Skin epidermis (tissue), 12 donors: ENCODE measurements around the gene SDF2L1.

Experiments used
- H3K27ac ChIP-seq, 21 experiments: fragments of 200-600 bp; sonication (generic) in 11 of 21; one replicate each; pipeline ENCODE4 v1.5.0; 2020; ENCODE audit warnings: mild to moderate bottlenecking in 3 of 21, inconsistent platforms in 2 of 21, moderate library complexity in 2 of 21
- H3K4me3 ChIP-seq, 7 experiments: fragments of 200-600 bp; sonication (generic) in 2 of 7; one replicate each; pipeline ENCODE4 v1.5.0; 2020; ENCODE audit warnings: inconsistent platforms in 2 of 7, mild to moderate bottlenecking in 2 of 7, moderate library complexity in 1 of 7

Gene SDF2L1

DNA sequence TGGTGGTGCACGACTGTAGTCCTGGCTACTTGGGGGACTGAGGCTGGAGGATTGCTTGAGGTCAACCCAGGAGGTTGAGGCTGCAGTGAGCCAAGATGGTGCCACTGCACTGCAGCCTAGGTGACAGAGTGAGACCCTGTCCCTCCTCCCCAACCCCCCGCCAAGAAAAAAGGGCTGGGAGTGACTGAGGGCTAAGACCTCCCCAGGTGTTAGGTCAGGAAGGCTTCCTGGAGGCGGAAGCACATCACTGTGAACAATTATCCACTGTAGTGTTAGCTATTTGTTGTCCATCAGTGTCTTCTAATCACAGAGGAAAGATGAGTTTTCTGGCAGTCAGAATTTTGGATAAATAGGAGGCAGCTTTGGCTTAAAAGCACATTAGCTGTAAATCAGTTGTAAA is 21.1 kb upstream of the SDF2L1 start:
- no peak overlapping the region for H3K27ac ChIP-seq

DNA sequence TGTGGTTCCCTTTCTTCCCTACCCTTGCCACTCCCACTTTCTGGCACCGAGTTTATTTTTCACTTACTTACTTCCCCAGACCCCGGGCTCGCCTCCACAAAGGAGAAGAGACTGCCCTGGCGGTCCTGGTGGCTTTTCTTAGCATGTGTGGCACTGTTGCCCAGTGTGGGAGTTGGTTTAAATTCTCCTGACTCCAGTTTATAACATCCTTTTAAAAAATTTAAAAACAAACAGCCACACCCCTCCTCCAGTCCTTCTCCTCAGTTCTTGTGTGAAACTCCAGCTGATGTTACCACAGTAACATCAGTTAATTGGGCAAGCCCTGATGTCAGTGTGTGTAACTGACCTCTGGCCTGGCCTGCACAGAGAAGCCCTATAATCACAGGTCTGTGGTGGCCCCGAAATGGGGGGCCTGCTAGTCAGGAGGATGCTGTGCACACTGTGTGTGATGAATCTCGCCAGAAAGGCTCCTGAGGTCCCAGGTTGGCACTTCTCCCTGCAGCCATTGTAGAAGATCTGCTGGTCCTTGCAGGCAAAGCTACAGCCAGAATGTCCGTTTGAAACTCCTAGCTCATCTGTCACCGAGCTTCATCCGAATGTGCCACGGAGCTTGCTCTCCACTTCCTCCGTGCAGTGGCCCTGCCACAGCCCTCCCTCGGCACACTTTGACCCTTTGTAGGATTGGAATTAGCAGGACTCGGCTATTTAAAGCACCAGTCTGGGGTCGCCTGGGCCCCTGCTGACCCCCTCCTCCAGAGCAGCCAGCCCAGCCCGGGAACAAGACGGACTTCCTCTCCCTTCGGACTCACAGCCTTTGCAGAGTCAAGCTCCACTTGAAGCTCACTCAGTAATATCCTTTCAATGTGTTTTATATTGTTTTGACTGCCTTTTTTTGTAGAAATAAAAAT is 19.8 kb upstream of the SDF2L1 start:
- Histone ChIP-seq H3K27ac (peak overlapping the region in 1 of 21 experiments; percentile 11), H3K4me3 (no peak overlapping the region)

More for the DNA sequence above, 21.1 kb upstream of the SDF2L1 start:
- no peak overlapping the region for H3K4me3 ChIP-seq

DNA sequence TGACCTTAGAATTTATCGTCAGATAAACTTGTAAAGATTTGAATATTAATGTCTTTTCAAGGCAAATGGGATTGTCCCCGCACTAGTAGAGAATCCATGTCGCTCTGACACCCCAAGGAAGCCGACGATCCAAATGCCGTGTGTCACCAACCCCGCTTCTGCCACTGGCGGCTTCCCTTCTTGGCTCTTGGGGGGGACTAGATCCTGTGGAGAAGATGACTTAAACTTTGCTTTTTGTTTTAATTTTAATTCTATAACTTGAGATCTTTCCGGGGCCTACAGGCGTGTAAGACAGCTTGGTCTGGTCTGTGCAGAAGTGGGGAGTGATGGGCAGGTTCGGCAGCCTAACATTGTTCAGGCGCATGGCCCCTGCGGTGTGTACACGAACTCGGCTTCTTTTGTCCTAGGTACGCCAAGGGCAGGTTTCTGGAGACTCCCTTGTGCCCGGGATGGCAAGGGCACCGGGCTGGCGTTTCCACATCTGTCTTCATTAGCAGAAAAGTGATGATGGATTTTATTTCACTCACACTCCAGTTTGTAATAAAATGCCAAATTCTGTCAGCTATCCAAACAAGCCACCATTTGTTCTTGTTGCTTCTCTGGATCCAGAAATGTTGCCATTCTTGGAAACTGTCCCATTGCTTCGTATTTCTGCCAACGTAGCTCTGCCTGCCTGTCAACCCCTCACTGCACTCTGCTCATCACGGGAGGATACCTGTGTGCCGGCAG is 19.0 kb upstream of the SDF2L1 start:
- peak overlapping the region in 1 of 21 experiments; percentile 58 for H3K27ac ChIP-seq
- no peak overlapping the region for H3K4me3 ChIP-seq

DNA sequence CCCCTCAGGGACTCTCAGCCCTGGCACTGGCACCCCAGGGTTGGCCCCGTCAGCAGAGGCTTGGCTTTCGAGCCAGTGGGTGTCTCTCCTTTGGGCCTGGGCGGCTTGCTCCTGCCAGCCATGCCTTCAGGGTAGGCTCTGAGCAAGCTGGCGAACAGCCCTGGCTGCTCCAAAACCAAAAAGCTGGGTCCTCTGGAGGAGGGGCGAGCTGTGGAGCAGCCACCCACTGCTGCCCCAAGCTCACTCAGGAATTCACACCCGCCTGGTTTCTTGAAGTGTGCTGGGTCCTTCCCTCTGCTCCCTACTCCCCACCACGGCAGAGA is 18.5 kb upstream of the SDF2L1 start:
- H3K27ac ChIP-seq, result peak overlapping the region in 1 of 21 experiments; percentile 58
- no peak overlapping the region for H3K4me3 ChIP-seq

DNA sequence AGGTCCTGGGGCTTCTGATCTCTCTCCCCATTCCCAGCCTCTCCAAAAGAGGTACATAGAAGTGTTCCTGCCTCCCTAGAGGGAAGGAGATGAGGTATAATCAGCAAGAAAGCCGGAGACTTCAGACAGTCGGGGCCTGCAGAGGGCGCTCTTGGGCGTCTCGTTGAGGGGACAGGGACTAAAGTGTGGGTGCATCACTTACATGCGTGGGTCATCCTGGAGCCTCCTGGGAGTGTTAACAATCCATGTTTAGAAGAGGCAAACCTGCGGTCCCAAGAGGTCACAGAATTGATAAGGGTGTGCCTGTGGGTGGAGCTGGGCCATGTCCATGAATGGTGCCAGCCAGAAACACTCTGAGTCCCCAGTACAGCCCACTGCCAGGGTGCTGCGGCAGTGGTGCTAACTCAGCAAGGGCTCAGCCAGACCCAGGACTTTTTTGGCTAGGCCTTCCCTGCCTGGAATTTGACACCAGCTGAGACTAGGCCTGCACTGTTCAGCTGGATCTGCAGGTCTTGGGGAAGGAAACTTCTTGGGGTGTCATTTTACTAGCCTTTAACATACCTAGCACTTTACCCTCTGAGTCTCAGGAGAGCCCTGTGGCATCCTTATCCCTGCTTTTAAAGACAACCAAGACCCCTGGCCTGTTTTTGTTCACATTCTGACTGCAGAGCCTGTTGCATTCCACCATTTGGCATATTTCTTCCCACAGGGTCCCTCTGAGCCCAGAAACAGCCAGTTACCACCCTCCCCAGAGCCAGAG is 17.8 kb upstream of the SDF2L1 start:
- peak overlapping the region in 2 of 21 experiments; percentile 23 to 58 for H3K27ac ChIP-seq
- no peak overlapping the region for H3K4me3 ChIP-seq

DNA sequence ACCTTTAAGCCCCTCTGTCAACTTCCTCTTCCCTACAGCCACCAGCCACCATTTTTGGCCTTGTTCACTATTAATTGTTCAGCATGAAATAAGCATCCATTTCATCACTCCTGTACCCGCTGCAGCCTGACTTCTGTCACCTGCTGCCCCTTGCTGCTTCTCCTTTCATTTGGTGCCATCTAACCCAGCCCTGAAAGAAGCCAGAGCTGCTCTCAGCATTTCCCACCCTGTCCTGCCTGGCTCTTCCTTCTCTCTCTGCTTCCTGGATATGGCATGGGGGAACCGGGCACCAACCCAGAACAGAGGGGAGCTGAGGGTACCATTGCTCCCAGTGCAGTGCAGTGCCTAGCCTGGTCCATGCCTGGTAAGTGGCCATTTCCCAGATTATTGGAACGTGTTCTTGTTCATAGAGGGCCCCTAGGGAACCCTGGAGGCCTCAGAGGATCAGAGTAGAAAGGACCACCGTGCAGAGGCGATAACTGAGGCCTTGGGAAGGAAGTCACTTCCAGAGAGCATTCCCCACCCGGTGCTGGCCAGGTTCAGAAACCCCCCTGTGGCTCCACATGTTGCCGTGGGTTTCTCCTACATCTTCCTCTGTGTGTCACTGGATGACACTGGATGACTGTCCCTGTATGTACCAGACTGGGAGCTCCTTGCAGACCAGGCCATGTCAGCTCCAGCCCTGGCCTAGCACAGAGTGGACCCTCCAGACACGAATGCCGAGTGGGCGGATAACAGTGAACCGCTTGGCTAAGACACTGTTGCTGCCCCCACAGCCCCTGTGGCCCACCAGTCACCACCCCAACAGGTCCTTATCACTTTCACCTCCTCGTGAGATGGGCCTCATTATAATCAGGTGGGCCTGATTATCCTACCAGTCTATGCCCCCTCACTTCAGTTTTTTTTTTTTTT is 17.0 kb upstream of the SDF2L1 start:
- no peak overlapping the region for H3K4me3 ChIP-seq
- H3K27ac ChIP-seq, result peak overlapping the region in 1 of 21 experiments; percentile 58

DNA sequence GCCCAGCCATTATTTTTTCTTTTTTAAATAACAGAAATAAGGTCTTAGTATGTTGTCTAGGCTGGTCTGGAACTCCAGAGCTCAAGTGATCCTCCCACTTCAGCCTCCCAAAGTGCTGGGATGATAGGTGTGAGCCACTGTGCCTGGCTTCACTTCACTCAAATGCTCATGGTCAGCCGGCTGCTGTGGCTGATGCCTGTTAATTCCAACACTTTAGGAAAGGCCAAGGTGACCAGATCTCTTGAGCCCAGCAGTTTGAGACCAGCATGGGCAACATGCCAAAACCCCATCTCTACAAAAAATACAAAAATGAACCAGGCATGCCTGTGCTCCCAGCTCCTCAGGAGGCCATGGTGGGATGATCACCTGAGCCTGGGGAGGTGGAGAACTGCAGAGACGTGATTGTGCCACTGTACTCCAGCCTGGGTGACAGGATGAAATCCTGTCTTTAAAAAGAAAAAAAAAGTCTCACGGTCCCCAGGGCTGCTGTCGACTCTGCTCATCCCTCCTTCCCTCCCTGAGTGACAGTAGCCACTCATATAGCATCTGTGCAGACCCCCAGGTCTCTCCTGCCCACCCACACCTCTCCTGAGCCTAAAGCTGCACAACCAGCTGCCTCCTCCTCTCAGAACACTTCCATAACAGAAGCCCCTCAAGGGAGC is 15.9 kb upstream of the SDF2L1 start:
- Histone ChIP-seq H3K27ac (no peak overlapping the region), H3K4me3 (no peak overlapping the region)

DNA sequence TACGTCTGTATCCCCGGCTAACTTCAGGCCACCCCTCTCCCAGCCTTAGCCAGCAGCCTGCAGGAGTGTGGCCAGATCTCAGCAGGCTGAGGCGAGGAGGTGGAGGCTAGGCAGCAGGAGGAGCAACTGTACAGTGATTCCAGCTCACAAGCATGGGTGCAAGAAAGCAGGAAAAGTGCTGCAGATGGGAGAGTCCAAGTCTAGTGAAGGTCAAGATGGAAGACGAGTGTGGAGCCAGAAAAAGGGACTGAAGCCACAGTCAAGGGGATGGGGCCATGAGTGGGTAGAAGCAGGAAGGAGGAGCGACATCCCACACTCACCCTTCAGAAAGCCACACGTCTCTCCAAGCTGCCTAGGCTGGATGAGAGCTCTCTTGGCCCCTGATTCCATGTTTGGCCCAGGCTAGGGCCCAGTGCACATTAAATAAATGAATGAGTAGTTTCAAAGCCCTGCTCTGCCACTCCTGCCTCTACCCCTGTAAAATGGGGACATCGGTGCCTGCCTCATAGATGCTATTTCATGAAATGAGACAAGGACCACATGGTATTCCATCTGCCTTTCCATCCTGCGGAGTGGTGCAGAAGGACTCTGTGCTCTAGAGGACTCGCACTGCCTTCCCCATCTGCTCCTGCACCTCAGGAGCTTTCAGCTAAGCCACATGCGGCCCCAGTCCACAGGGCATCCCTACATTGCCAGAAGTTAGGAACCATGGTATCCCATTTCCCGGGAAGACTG is 15.2 kb upstream of the SDF2L1 start:
- Histone ChIP-seq H3K4me3 (no peak overlapping the region), H3K27ac (no peak overlapping the region)

DNA sequence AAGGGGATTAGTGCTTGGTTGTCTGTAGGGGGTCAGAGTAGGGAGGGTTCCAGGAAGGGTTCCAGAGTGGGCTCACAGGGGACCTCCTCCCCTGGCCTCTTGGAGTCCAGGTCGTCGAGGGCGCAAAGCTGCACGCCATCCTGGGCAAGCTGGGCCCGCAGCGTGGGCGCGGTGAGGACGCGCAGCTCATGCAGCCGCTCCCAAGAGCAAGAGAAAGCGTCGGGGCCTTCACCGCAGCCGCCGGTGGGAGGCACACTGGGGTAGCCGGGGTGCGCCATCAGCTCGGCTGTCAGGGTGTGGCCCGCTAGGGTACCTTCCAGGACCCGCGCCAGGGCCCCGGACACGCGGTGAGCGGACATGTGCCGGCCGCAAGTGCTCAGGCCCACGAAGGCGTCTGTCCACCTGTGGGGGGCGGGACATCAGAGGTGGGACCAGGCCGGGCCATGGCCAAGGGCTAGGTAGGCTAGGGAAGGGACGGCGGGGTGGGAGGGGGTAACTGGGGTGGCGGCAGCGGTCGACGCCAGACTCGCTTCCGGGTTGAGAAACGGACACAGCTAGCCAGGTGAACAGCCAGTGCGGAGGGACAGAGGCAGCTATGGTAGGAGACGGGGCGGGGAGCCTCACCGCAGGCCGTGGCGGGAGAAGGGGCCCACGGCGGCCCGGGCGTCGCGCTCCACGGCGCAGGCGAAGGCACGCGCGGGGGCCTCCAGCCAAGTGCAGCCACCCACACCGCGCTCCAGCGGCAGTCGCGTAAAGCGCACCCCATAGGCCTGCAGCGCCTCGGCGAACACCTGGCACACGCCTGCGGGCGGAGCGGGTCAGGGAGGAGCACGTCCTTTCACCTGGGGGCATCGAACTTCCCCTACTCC is 13.5 kb upstream of the SDF2L1 start:
- Histone ChIP-seq H3K4me3 (peak overlapping the region; percentile 86 to 100 (median 95)), H3K27ac (peak overlapping the region in 16 of 21 experiments; percentile 32 to 95 (median 86))

DNA sequence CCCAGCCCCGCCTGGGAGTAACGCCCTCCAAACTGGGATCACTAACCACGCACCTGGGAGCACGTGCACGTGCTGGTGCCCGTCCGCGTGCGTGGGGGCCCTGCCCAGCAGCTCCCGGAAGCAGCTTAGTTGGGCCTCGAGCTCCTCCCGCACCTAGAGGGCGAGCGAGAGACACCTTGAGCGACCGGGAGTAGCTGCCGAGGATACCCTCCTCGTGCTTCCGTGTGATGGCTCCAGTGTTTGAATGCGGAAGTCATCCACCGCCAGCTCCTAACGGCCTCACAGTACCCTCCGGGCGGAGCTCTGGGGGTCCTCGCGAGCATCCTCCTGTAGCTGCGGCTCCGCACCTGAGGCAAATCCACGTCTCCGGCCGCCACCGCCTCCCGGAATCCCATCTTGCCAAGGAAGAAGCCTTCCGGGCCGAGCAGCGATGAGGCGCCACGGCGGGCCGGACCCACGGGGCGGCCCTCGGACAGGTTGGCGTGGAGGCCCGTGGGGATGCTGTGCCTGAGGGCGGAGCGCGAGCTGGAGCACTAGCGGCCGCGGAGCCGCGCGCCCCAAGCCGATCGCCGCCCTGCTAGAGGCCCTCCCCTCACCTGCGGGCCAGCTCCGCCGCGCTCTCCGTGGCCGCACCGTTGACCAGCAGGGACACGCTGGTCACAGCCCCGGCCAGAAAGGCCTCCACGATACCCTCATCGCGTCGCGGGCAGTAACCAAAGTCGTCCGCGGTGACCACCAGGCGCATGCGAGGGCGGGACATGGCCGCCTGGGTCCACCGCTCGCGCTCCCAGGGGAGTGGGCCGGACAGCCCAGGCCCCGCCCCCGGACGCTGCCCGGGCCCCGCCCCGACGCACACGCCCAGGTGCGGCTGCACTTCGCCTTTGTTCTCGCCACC is 12.6 kb upstream of the SDF2L1 start, which contains the start of gene YDJC:
TSS of gene YDJC (minus strand) at position 768 of the 895 bp plus-strand sequence. CDS start at position 760, 8 bp downstream.
- peak within 1 kb of the TSS; percentile 86 to 100 (median 95) for H3K4me3 ChIP-seq

DNA sequence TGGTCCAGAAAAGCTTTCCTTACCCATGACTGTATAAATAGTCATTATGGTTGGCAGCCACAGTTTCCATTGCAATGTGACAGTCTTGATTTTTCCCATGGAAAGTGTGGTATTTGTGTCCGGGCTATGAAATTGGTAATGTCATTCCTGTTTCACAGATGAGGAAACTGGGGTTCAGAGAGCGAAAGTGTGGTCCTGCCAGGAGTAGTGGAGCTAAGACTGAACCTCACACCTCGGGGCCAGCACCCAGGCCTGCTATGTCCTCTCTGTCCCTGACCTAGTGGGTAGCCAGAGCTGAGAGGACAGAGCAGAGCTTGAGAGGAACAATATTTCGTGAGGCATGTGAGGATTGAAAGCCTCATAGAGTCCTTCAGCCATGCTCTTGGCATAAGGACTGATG is 11.1 kb upstream of the SDF2L1 start:
- H3K27ac ChIP-seq, result no peak overlapping the region

More for the DNA sequence above, 12.6 kb upstream of the SDF2L1 start, which contains the start of gene YDJC:
- peak within 1 kb of the TSS; percentile 57 to 95 (median 86) for H3K27ac ChIP-seq

DNA sequence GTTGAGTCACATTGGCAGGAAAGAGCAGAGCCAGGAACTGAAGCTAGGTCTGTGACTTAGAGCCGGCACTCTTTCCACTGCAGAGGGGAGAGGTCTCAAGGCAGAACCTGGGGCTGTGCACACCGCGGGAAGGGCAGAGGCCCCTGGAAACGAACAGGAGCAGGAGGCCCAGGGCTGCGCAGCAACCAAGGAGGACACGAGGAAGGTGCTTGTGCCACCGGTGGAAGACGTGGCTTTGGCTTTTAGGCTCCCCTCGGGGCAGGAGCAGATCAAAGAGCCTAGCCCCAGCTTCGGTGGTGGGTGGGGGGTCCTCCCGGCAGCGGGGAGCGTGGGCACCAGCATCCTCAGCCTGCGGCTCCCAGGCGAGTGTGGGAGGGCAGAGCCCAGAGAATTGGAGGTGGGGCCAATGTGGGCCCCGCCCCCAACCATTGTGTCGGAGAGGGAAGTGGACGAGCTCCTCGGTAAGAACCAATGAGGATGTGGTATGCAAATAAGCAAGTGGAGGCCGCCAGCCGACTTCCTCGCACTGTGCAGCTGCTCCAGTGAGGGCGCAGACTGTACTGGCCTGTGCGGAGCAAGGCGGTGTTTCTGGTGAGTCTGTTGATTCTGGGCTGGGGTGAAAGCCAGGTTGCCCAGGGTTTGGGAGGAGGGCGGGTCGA is 9.7 kb upstream of the SDF2L1 start, which contains the start of gene CCDC116:
TSS of gene CCDC116 (plus strand) at position 524 of the 659 bp plus-strand sequence. CDS start 422 bp downstream, outside the sequence.
- Histone ChIP-seq H3K27ac (no peak within 1 kb of the TSS), H3K4me3 (no peak within 1 kb of the TSS)

More for the DNA sequence above, 11.1 kb upstream of the SDF2L1 start:
- H3K4me3 ChIP-seq, result no peak overlapping the region

DNA sequence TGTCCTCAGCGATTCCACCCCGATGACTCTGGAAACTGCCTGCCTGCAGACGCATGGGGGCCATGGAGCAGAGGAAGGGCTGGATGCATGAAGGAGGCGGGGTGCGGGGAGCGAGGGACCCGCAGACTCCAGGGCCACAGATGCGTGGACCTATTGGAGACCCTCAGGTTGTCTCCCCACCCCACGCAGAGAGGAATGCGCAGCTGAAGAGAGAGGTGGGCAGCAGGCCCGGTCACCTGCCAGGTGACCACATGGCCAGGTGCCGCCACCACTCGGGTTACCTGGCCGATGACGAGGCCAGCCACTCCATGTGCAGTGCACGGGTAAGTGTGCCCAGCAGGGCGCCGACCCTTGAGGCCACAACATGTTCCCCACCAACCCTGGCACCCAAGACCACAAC is 9.2 kb upstream of the SDF2L1 start:
- no peak overlapping the region for H3K27ac ChIP-seq

DNA sequence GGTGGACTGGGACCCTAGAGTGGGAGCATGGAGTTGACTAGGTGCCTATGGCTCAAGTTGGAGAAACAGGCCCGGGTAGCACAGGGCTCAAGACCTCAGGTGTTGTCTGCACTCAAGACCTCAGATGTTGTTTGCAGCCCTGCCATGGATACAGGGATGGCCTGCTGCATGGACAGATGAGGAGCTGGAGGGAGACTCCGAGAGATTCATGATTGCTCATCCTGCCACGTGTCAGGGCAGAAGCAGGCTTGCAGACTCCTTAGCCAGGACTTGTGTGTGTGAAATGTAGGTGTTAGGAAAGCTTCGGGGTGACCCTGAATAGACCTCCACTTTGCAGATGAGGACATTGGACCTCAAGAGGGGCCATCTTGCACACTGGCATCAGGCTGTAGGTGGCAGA is 8.6 kb upstream of the SDF2L1 start:
- H3K27ac ChIP-seq, result no peak overlapping the region

More for the DNA sequence above, 9.2 kb upstream of the SDF2L1 start:
- H3K4me3 ChIP-seq, result no peak overlapping the region

DNA sequence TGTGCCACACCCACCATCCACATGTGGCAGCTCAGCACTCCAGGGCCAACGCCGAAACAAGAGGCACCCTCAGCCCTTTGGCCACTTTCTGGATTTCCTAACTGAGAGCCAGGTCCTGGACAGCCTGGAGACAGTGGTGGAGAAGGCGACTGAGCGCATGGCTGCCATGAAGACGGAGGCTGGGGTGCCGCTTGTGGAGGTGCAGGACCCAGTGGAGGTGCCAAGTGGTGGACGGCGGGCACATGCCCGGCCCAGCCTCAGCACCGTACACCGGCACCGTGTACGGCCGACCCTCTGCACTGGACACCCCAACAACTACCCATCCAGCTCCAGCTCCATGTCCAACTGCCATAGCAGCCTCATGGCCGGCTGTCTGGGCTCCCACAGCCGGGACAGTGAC is 8.0 kb upstream of the SDF2L1 start:
- H3K27ac ChIP-seq, result no peak overlapping the region
- H3K4me3 ChIP-seq, result no peak overlapping the region

More for the DNA sequence above, 8.6 kb upstream of the SDF2L1 start:
- H3K4me3 ChIP-seq, result no peak overlapping the region
